ENCODE measurements around the gene TTLL6.

TTLL6 gene

DNA sequence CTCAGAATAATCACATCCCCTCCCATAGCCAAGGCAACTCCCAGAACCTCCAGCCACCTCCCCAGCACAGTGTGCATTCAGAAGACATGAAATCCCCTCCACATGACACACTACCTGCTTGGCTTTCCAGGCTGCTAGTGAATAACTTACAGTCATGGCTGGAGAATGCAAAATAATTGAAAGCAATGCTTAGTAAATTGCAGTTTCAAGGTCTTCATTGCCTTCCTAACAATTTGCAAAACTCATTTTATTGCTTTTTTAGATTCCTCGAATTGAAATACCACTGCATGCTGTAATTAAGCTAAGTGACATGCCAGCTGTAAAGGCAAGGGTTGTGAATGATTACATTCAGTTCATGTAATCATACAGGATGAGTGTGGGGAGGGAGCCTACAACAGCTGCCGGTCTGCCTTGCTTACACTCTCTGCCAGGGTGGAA is 59.5 kb downstream of the TTLL6 start:
- peak; percentile 16 for DNase-seq

DNA sequence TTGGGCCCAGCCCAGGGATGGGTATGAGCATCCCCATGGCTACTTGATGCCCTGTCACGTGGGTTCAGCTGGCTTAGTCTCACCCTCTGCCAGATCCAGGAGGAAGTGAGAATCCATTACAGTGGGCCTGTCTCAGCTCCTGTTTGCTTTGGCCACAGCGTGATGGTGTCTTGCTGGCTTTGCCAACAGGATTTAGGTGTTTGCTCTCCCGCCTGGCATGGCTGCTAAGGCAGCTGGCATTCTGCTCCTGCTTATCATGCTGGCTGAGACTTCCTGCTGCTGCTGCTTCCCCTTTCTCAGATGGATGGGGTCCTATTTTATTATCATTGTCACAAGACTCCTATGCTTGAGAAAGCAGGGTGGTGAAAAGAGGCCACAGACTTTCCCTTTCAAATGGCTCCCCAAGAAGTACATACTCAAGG is 60.2 kb downstream of the TTLL6 start:
- DNase-seq = no peak

DNA sequence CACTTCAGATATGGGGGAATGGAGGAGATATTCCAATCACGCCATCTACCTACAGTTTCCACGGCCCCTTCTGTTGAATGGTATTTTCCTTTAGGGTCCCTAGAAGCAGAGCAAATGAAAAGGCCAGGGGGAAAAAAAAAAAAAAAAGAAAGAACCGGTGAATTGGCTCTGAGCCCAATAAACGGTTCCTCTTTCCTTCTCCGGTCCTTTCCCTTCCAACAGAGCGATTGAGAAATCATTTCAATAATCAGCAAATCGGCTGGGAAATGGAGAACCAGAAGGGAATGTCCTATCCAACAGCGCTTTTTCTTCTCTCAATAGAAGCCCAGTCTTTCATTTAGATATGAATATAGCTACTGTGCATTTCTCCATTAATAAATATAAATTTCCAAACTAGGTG is 61.7 kb downstream of the TTLL6 start:
- DNase-seq = no peak

DNA sequence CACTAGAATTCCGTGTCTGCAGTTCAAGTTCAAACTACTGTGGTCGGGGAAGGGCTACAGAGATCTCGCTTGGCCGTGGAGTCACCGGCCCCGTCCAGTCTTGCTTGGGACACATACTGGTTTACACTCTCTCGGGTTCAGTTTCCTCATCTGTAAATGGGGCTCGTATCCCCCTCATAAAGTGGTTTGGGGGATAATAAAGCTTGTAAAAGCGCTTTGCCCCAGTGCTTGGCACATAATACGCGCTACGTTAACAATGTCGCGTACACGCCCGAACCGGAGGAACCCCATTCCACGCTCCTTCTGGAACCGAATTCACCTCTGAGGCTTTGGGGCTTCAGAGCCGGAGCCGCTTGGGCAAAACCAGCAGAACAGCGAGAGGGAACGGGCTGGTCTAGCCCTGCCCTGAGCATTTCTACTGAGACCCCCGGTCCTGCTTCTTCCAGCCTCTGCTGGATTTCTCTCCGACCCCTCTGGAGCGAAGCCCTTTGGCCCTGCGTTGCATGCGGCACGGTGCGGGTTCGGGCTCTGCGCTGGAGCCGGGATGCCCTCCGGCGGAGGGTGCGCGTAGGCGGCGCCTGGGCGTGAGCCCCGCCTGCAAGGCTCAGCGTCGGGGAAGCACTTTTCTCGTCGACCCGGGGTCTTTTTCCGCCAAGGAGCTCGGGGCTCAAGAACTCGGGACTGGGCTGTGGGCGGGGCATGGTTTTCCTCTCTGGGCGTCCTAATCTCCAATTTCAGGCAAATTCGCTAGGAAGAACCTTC is 62.3 kb downstream of the TTLL6 start:
- no peak for DNase-seq

DNA sequence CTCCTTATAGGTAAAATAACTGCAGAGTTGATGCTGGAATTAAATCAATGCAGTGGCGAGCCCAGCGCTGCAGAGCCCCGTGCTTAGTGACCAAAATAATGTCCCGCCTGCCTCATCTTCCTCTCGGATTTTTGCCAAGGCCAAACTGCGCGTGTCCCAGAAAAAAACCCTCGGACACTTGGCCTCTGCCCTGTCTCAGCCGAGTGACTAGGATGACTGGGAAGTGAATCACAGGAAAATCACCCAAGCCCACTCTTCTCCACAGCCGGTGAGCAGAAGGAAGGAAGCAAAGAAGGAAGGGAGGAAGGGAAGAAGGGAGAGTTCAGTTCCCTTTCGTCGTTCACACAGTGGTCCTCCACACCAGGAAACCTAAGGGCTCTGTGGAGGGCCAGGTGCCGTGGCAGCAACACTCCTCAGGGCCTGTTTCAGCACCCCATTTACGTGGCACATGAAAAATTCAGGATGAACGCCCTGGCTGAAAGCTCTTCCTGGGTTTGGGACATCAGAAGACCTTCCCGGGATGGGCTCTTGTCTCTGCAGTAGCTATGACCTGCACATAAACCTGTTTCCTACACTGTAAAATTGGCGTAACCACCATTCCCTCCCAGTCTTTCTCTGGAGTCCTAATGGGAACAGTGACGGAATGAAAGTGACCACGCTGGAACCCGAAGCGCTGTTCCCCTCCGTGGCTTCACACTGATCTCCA is 63.1 kb downstream of the TTLL6 start:
- DNase-seq = no peak

DNA sequence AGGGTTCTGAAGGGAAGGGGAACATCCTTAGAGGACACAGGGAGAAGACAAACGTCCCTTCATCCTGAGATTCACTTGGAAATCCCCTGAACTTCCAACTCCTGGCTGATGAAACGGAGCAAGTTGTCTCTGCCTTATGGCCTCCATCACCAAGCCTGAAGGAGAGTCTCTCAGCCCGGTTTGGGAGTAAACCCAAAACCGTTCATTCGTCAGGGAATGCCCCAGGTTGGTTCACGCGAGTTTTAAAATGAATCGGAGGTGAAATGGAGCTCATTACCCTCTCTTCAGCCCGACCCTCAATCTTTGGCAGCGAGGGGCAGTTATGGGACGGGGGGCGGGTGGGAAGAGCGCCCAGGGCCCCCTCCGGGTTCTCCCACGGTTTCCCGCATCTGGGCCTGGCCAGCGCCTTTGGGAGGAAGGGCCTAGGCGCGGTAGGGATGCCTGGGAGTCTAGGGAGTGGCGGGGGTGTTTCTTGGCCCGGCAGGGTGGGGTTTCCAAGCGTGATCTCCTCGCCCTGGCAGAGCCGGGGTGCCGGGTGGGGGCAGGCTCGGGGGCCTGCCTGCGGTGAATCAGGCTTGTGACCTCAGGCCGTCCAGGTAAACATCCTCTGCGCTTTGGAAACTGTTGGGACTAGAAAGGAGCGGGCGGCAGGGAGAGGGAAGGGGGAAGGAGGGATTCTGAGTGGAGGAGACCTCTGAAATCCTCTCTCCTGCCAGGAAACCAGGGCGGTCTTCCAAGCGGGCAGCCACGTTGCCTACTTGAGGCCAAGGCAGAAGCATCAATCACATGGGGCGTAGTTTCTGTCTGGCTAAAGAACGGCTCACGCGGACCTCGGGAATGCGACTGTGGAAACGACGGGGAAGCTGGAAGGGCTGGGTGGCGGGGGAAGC is 64.4 kb downstream of the TTLL6 start:
- no peak for DNase-seq

DNA sequence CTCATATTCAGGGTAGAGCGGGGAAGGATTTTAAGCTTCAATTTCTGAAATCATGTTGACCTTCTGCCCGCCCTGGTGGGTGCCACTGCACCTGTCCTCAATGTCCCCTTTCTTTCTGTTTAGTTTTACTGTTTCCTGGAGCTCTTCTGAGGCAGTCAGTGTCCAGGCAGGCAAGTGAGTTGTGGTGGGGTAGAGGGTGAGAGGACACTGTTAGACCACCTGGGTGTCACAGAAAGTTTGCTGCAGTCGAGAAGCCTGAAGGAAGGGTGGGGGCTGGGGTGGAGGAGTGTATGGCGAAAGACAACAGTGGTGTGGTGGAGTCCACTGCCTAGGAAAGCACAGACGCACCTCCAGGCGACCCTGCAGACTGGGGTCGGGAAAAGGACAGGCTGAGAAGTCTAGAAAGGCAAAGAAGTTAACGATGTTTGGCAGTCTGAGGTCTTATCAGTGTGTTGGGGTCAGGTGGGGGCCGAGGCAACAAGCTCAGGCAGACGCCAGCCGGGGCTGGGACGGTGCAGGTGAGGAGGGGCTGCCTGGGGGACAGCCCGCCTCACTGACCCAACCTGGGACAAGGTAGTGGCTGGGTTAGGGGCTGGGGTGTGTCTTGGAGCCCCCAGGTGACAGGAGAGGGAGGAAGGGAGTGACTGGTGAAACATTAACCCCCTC is 65.2 kb downstream of the TTLL6 start:
- no peak for DNase-seq

- DNase-seq = no peak
These were observed 65.9 kb downstream of the TTLL6 start for GRCh38 chr17:48751172-48751571.

DNA sequence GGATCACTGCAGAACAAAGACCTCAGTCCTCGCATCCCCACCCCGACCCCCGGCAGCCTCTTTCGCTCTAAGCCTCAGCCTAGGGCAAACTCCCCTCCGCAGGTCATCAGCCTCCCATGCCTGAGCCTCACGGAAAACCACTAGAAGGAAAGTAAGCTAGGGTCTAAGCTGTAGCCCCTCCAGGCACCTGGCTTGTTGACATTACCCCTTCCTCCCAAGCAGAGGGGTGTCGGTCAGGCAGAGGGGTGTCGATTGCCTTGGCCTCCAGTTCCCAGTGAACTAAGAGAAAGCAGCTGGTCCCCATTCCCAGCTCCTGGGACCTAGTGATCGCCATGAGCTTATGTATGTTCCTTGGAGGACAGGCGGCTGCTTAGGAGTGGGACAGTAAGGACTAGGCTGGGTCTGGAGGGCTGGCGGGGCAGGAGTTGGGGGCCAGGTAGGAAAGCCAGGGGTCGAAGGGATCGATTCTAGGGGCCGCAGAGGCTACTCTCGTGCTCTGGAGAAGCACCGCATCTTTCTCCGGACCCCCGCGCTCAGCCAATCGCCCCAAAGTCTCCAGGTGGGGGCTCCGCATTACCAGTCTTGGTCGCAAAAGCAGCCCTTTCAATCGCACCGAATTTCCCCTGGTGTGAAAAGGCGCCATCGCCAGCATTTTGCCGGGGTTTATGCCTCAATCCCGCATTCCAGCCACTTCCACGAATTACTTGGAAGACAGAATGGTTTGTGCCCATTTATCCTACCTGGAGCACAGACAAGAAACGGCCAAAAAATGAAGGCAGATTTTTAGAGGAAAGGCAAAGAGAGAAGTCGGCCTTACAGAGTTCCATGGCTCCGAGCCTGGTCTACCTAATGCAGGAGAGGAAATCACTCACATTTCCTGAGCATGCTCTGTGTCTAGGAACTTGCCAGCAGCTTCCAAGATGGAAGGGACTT is 67.1 kb downstream of the TTLL6 start:
- DNase-seq = no peak

GRCh38 chr17:48748718-48749566 is 68.1 kb downstream of the TTLL6 start:
- no peak for DNase-seq

DNA sequence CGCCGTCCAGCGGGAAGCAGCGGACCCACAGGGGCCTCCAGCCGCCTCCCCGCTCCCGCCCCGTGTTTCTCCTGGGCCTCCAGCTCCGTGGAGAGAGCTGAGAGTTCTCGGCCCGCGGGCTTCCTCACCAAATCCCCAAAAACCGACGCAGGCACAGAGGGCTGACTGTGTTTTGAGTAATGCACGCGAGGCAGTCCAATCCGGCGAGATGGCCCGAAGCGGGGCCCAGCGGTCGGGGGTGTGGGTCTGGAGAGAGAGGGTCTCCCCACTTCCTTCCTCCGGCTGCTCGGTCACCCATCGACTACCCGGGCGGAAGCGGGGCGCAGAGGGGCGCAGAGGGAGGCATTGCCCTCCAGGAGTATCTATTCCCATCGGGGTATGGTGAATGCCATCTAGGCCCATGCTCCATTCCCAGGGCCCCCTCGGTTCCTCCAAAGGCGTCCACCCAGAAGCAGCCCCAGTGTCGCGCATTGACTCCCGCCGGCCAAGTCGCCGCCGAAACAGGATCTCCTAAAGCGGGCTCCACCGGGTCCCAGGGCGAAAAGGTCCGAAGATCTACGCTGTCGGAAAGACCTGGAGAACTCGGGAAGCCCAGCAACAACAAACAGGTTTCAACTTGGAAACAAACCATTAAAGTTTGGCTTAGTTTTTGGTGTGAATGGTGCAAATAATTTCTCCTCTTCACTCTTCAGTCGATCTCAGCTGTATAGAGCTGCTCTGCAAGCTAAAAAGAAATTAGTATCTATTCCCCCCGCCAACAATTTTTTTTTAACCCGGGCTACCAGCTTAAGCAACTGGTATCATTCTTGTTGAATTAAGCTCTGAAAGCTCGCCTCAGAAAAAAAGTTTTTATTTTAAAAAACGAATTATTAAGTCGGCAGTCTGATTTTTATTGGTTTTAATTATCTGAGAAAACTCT is 69.3 kb downstream of the TTLL6 start:
- no peak for DNase-seq

- DNase-seq = no peak
These were observed 70.0 kb downstream of the TTLL6 start for GRCh38 chr17:48746916-48747444.

- DNase-seq = no peak
These were observed 71.4 kb downstream of the TTLL6 start for GRCh38 chr17:48745381-48746275.

- DNase-seq = no peak
These were observed 76.5 kb downstream of the TTLL6 start for GRCh38 chr17:48740537-48740936.

DNA sequence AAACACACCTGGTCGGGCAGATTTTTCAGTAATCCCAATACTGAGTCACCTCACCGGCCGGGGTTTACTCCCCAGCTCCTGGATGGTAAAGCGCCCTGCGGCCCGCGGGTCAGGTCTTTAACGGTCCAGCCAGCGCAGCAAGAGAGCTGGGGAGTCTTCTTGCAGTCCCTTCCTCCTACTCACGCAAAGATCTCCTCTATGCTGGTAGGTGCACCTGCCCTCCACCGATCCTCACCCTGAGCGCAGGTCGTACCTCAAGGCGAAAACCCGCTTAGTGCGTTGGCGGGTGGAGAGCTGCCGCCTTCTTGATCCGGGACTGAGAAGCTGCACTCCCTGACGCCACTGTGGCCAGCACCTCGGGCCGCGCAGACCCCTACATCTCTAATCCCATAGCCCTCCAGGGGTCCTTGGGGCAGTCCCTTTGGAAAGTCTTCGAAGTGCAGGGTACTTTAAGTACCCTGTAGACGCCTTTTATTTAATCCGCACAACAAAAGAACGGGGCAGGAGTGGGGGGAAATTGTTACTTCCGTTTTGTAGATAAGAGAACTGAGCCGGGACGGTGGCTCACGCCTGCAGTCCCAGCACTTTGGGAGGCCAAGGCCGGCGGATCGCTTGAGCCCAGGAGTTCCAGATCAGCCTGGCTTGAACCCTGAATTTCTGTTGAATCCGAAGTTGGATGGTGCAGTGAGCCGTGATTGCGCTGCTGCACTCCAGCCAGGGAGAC is 78.1 kb downstream of the TTLL6 start:
- DNase-seq = no peak

GRCh38 chr17:48738424-48738802 is 78.6 kb downstream of the TTLL6 start:
- DNase-seq = no peak

- no peak for DNase-seq
These were observed 79.5 kb downstream of the TTLL6 start for GRCh38 chr17:48737330-48738043.

Measured in fibroblast of upper back skin (primary cell).